AG20443 (cell line): Measurements from ENCODE around the gene C1orf21.
A peak's percentile ranks its signal among the peaks of the same experiment; 100 is the strongest.

Source experiments
- DNase-seq: peaks from one replicate; pipeline ENCODE4 v3.0.0; 2012; ENCODE audit warnings: low spot score, mixed read lengths

C1orf21 gene

DNA sequence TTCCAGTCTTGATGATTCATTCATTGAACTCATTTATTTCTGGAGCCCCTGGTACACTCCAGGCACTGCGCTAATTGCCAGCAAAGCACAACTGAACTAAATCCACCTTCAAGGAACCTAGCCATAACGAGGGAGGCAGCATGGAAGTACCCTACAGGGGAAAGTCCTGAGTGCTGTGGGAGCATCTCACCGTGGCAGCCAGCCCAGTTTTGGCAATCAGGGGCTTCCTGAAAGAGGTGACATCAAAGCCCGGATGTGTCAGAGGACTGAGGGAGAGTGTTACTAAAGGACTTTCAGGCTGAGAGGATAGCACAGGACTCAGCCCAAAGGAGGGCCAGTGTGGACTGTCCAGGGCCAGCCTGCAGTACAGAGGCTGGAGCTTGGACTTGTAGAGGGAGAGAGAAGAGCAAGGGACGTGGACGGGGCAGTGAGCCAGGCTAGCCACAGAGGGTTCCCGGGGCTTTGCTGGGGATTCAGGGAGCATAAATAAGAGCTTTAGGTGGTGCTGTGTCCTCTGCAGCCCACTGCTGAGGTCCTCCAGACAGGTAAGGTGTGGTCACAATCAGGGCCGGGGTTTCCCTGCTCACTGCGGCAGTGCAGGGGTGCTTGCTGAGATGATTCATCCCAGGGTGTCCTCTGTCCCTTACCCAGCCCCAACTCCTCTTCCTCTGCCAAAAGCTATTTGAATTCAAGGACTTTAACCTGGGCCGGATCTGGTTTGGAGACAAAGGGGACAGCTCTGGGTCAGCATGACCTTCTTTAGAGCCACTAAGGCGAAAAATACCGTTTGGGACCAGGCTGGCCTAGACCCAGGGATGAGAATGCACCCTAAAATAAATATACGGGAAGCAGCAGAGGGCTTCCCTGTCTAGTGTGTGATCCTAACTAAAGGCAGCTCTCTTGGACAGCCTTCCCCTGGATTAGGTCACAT, 239.5 kb downstream of the C1orf21 start:
- no peak for DNase-seq

DNA sequence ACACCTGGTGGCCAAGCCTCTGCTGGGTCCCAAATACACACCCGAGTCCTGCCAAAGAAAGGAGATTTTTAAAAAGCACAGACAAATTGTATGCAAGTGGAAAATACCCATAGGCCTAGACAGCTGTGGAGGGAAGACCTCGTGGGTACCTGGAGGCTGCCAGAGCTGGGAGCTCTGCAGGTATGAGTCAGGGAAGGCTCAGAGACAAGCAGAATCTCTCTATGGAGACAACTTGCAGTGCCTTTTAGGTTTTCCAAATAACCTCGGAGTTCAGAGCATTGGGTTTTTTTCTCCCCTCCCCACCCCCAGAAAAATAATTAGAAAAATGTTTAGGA, 240.1 kb downstream of the C1orf21 start:
- no peak for DNase-seq

DNA sequence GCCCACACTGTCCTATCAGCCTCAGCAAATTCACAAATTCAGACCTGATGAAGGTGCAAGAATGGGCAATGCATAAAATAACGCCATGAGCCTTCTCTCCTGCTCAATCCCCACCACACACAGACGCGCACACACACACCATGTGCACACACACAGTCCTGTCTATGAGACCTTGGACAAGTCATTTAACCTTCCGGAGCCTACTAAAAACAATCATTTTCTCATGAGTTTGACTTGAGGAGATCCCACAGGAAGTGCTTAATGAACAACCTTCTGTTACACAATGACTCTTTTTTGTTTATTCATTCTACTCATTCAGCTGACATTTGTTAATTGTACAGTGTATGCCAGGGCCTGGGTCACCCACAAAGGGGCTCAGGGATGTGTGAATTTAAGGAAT, 242.4 kb downstream of the C1orf21 start:
- no peak for DNase-seq

DNA sequence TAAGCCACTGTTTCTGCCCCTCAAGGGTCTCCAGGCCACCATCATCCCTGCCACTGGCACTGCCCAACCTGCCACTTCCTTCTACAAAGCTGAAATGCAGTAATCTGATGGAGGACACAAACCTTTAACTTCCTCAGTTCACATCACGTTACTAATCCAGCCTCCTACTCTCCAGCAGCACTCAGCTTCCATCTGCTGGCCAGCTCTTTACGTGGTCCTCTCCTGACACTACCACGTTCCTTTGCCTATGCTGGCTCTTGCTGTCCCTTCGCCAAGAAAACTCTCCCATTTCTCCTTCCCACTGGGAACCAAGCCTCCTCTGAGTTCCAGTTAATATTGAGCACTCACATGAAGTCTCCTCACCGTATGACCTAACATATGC, 243.8 kb downstream of the C1orf21 start:
- no peak for DNase-seq

DNA sequence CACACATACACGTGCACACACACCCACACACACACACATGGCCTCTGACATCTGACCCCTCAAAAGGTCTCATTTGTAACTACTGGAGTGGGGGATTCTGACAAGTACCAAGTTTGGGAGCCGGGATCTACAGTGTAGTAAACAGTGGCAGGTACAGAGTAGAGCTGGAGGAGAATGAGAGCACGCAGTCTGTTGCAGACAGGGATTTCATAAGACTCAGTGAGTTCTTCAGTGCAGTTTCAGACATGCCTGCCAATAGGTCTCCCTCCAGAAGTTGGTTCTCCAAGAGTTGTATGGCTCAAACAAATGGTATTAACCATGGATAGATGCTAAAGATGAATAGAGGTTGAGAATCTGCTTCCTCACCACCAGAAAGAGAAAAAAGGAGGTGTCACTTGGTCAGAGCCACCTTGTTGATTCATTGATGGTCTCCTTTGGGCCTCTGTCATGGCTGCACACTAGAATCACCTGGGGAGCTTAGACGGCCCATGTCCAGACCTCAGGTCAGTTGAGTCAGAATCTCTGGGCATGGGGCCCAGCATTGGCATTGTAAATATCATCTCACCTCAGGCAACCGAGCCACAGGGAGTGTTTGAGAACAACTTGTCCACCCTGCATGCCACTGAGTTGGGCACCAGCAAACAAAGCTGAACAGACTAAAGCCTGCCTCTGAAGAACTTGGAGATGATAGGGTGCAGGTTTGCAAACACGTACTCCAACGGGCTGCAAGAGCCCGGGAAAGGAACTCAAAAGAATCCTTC, 245.8 kb downstream of the C1orf21 start:
- no peak for DNase-seq

DNA sequence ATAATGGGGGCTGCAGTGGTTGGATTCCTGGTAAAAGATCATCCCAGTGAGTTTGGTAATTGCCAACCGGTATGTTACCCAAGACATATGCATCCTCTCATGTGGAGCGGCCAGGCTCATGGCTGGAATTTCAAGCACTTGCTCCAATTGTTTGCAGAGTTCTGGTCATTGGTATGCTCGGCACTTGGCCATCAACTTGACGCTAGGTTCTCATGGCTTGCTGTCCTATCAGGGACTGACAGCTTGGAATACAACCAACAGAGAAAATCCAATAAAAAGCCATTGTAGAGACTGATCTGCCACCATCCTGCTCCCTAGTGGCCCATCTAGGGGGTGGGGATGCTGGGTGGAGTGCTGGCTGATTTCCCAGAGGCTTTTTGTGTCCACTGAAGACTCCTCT, 247.0 kb downstream of the C1orf21 start:
- DNase-seq = no peak

DNA sequence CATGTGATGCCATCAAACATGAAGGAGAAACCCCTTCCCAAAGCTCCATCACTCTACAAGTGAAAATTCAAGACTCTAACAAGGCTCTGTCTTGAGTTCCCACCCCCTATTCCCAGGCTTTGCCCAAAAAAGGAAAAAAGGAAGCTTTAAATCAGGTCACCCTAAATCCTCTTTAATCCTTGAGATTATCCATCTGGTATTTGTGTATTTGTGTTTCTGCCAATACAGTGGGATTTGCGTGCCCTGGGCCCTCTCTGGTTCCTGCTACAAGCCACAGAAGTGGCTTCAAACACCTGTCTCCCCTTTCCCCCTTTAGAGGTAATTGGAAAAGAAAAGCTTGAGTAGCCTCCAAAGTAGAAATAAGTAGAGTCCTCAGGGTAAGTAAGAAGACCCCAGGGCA, 247.5 kb downstream of the C1orf21 start:
- DNase-seq = no peak

DNA sequence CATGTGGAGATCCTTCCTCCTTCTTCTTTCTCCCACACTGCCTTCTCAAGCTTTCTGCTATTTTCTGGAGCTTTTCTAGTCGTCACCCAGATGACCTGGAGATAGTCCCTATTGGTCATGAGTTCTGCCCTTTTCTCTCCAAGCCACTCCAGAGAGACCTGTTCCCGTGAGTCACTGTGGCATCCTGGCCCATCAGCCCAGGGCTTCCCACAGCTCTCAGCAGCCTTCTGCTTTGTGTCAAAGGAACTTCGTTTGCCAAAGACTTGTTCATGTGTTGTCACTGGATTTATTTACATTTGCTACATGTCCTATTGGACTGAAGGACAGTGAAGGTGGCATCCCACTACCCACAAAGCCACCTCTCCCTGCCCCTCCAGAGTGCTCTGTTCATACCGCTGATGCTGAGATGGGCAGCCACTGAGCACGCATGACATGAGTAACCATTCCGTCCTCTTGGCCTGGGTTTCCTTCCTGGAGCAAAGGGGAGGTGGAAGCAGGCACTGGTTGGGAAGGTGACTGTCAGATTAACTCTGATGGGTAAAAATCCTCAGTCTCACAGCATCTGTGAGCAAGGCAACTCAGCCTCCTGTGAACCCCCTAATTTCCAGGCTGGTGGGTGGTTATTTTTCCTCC, 248.6 kb downstream of the C1orf21 start:
- no peak for DNase-seq

DNA sequence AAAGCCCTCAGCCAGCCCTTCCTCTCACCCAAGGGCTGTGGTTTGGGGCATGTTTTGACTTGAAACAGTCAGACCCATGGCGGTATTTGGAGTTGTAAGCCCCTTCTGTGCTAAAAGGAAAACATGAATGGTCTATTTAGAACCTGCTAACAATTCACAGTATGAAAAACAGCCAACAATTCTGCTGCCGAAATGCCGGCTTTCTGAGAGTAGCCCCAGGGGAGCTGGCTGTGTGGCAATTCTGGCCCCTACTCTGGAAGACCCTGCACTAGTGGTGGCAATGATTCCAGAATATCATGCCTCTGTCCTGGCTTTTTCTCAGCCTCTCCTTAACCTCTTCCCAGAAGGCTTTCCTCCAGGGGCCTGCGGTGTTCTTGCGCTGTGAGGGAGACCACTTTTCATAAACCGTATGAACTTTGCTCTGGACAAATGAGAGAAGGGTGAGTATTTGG, 249.2 kb downstream of the C1orf21 start:
- DNase-seq = no peak

DNA sequence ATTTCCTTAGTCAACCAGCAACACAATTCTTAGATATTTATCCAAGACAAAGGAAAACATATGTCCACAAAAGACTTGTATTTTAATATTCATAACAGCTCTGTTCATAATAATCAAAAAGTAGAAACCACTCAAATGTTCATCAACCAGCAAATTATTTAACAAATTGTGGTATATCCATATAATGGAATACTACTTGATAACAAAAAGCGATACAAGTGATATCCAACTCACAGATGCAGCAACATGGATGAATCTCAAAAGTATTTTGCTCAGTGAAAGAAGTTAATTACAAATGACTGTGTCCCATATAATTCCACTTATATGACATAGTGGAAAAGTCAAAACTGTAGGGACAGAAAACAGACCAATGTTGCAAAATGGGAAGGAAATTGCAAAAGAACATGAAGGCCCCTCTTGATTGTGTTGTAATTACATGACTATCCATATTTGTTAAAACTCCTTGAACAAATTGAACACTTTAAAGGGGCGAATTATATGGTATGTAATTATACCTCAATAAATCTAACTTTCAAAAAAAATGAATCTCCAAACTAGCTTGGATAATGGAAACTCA, 250.9 kb downstream of the C1orf21 start:
- DNase-seq = no peak

DNA sequence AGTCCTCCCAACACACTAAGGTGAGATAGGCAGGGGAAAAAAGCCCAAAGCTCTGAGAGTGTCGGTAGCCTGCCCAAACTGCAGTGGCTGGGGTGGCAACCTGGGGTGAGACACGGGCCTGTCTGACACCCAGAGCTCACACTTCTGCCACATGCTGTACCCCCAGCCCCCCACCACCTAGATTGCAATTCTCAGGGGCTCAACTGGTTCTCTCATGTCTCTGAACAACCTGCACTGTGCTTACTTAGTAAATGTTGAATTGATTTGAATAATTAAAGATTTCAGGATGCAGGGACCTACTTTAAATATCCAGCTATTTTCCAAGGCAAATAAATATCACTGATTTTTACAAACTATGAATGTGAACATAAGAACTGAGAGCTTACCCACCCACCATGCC, 252.4 kb downstream of the C1orf21 start:
- no peak for DNase-seq

DNA sequence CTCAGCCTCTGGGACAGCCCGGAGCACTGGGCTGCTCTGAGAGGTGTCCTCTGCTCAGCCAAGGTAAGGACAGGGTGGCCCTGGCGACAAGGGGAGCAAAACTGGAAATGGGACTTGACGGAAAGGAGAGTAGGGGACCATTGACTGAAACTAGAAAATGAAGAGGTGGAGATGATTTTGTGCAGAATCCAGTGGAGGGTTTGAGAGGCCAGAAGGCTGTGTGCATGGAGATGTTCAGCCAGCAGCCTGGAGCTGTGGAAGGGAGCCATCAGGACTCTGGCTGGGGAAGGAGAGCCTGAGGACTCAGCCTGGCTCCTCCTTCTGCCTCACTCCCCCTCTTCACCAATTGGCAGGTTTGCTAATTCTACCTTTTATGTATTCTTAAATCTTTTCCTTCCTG, 253.7 kb downstream of the C1orf21 start:
- no peak for DNase-seq

DNA sequence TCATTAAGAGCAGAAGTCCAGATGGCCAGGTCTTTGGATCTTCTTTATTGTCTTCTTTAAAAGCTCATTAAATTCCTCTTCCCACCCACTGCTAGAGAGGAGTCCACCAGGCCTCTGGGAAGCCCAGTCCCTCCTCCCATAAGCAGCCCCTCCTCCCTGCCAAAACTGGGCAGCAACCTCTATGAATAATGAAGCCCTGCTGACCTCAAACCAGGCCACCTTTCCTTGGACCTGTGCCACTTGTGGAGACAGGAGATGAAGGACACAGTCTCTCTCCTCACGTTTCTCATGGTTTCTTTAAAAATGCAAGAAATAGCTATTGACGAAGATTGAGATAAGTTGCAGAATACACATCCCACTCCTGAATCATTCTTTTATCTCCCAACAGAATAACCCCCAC, 255.1 kb downstream of the C1orf21 start:
- DNase-seq = no peak

DNA sequence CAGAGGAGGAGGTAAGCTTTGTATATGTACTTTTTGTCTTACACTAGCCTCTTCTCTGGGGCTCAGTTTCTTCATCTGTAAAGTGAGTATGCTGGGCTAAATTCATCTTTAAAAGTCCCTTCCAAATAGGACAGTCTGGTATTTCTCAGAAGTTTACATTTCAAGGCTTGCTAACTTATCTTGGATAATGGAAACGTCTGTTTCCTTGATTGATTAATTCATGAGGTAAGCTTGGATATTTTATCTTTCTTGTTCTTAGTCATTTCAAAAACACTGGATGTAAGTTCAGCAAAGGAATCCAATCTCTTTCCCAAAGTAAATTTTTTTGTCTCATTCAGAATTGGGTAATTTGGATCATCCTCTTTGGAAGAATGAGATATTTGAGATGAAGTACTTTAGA, 256.8 kb downstream of the C1orf21 start:
- DNase-seq = no peak

DNA sequence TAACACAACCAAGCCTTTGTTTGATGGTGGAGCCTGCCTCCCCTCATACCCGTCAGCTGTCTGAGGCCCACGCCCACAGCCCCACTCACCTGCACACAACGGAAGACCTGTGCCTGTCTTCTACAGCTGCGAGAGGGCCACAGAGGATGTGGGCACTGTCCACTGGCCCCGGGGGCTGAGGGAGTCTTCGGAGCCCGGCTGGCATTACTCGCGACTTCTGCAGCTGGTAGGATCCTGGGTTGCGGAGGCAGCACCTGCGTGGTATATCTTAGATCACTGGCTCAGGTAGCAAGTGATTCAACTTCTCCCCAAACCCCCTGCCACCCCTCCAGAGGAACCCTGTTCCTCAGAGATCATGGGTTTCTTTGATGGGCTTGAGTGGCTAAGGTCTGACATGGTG, 257.9 kb downstream of the C1orf21 start:
- no peak for DNase-seq

DNA sequence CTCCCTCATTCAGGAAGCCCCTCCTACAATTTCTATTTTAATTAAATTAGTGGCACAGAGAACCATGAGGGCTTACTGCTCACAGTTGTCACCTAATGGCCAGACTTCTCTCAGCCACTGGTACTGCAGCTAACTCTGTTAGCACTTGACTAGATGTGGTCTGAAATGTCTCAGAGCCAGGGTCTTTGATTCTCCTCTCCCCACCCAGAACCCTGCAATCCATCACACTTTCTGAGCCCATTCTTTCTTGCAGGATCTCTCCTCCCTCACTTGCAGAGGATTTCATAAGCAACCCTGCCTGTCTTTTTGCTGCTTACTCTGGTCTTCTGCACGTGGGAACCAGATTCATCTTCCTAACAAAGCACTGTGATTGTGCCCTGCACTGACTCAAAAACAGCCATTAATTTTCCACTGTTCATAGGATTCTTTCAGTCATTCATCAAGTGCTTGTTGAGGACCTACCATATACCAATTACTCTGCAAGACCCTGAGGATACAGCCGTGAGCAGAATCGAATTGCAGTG, 259.4 kb downstream of the C1orf21 start:
- no peak for DNase-seq

DNA sequence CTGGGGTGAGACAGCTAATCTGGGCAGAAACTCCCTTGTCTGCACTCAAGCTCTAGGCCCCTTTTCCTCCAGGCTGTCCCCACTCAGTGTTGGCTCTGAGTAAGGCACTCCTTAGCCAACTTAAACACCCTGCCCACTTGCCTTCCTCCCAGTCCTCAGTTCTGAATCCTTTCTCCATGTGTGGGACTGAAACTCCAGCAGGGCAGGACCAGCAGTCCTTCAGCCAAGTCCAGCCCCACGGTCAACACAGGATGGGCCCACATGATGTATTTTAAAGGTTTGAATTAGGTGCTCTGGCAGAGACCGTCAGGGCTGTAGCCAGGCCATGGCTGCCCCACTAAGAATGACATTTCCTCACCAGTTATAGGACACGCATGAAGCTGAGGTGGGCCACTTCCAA, 260.0 kb downstream of the C1orf21 start:
- no peak for DNase-seq

DNA sequence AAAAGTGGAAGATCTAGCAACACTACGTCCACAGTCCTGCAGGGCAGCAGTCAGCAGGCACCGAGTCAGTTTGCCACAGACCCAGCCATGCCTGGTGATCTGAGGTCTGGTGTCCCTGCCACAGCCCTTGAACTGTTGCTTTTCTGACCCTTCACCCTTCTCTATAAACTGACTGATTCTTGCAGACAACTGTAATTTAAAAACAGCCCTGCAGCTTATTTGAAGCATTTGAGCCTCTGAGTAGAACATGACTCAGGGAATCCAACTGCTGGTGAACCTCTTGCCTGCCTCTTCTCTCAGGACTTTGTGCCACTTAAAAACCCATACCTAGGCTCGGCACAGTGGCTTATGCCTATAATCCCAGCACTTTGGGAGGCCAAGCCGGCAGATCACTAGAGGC, 260.6 kb downstream of the C1orf21 start:
- DNase-seq = no peak

DNA sequence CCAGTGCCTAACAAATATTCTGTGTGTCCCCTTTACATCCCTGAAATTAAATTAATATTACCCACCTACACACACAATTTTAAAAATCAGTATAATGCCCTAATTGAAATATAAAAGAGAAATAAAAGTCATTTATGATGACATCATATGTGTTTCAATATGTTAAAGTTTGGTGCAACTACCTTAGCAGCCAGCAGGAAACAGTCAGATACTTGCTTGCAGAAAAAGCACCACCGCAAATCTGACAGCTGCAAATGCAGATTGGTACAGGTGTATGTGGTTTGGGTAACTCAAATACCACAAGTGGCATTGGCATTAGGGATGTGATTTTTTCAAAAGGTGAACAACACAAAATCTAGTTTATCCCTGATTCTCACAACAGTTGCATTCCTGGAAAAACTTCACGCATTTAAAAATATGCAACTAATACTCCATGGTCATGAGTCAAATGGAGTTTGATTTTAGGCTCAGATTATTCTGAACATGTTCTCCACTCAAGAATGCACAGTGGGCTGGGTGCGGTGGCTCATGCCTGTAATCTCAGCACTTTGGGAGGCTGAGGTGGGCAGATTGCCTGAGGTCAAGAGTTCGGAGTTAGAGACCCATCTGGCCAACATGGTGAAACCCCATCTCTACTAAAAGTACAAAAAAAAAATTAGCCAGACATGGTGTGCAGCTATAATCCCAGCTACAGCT, 261.5 kb downstream of the C1orf21 start:
- DNase-seq = no peak

DNA sequence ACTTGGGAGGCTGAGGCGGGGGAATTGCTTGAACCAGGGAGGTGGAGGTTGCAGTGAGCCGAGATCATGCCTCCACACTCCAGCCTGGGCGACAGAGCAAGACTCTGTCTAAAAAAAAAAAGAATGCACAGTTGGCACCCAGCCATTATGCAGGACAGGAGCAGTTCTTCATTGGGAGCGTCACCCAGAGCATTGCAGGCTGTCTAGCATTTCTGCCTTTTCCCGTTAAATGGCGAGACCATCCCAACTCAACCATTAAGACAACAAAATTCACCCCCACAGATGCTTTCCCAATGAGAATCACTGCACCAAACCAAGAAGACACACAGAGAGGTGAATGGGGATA, 262.0 kb downstream of the C1orf21 start:
- DNase-seq = no peak

DNA sequence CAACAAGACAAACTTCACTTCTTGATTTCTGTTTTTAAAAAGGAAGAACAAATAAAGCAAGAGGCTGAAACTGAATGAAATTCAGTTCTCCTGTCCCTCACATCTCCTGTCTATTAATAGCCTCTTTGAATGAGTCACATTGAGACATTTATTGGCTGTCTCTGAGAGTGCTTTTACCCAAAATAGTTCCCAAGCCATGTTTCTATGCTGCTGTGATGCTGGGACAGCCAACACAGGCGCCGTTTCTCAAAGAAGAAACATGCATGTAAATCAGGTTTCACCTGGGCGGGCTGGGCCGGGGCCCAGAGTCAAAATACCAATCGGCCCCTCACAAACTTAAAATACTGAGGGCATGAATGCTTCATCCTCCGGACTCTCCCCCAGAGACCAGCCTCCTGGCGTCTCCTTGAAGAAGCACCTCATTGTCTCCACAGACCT, 262.6 kb downstream of the C1orf21 start:
- peak; percentile 76 for DNase-seq
